Lung (tissue), 12 donors: ENCODE measurements around the gene SIL1. TPM values are rescaled to one million over a fixed set of nuclear protein-coding genes. Genes with fewer than 3 reads are reported as not detected.
A peak's percentile ranks its signal among the peaks of the same experiment; 100 is the strongest.
"Not testable (repeated sequence)": the region's sequence is repeated elsewhere in the genome, so short reads cannot be mapped to it uniquely, and the experiment has no call there.

ENCODE experiments used
- ATAC-seq: fragments of 200-7000 bp; cut with Tn5 transposase; one replicate; pipeline ENCODE4 v1.9.1; 2020; ENCODE audit warnings: moderate number of reproducible peaks; ENCODE audit not compliant: insufficient read depth, low FRiP score
- DNase-seq, 3 donors: peaks; one replicate each; pipeline ENCODE4 v3.0.0-alpha.2; 2013 to 2017
- H3K27ac ChIP-seq, 2 donors: one replicate each; pipeline ENCODE4 v1.5.1; 2013; ENCODE audit warnings: mild to moderate bottlenecking in 2 of 2, moderate library complexity in 2 of 2, control low read depth in 1 of 2, inconsistent platforms in 1 of 2, low read depth in 1 of 2, low read length in 1 of 2
- H3K27me3 ChIP-seq, 3 donors: one replicate each; pipeline ENCODE4 v1.5.1; 2013; ENCODE audit warnings: low read length in 2 of 3; ENCODE audit not compliant: control insufficient read depth in 3 of 3, insufficient read depth in 3 of 3
- H3K36me3 ChIP-seq, 4 donors: one replicate each; pipeline ENCODE4 v1.5.1; 2013; ENCODE audit warnings: low read length in 4 of 4, mild to moderate bottlenecking in 1 of 4, moderate library complexity in 1 of 4; ENCODE audit not compliant: control insufficient read depth in 4 of 4, insufficient read depth in 4 of 4
- H3K4me1 ChIP-seq, 5 donors: one replicate each; pipeline ENCODE4 v1.5.1; 2013; ENCODE audit warnings: low read length in 5 of 5, mild to moderate bottlenecking in 2 of 5, moderate library complexity in 1 of 5; ENCODE audit not compliant: control insufficient read depth in 5 of 5, insufficient read depth in 5 of 5
- H3K4me3 ChIP-seq: one replicate; pipeline ENCODE4 v1.5.1; 2013; ENCODE audit warnings: mild to moderate bottlenecking, control low read depth, moderate library complexity
- H3K9ac ChIP-seq, 2 donors: one replicate each; pipeline ENCODE4 v1.5.1; 2013; ENCODE audit warnings: low read length in 2 of 2, control low read depth in 1 of 2; ENCODE audit not compliant: insufficient read depth in 1 of 2
- H3K9me3 ChIP-seq, 4 donors: one replicate each; pipeline ENCODE4 v1.5.1; 2013; ENCODE audit warnings: low read length in 3 of 4, mild to moderate bottlenecking in 1 of 4, moderate library complexity in 1 of 4; ENCODE audit not compliant: control insufficient read depth in 4 of 4, insufficient read depth in 3 of 4
- WGBS, 2 donors: extraction: QIAGEN DNeasy Blood & Tissue Kit; methylation state at CpG; one replicate each; pipeline ENCODE4 v1.1.7; 2013; 5-methylcytosine and 5-hydroxymethylcytosine counted together
- polyA plus RNA-seq, 2 donors: library from polyadenylated mRNA; stranded (reverse); fragments of 200-250 nt; gene quantifications; one replicate each; pipeline ENCODE4 v1.2.1, GENCODE V29; 2013
- total RNA-seq, 2 donors: library from RNA; depleted of rRNA in 1 of 2; stranded (reverse); fragments of >200 nt in 1 of 2; gene quantifications; one replicate each; pipeline ENCODE4 v1.2.1, GENCODE V29; 2014 to 2021
- TF ChIP-seq, protein P1 (sequence below): IDR thresholded peaks from 2 replicates; pipeline ENCODE4 v1.5.1; 2012; ENCODE audit warnings: mild to moderate bottlenecking; ENCODE audit errors: control extremely low read depth, extremely low read depth
- donor health status: control.
- donor health status: control.
- donor health status: Bipolar disorder and iron deficiency.
- donor health status: healthy.
- donor health status: DM: yes; HTN: yes; CAD: no.

The SIL1 gene
- total and polyA plus RNA-seq, 4 donors = 38.5 to 109 (median 78.4) TPM

DNA sequence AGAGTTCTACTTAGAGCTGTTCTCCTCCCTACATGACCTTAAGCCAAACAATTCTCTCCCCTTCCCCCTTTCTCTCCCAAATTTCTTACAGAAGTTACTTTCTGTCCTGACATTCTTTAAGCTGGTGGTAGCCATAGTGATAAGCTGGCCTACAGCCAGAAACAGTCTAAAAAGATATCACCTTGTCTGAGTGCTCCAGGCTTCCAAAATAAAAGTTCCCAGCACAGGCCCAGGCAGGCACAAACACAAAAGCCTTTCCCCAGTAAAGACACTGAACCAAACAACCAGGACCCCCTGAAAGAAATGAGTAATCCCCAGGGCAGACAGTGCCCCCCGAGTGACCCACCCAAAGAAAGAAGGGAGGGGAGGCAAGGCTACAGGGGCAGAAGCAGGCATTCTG, 19.2 kb downstream of the SIL1 start:
- Histone ChIP-seq H3K4me3 (no peak overlapping the region), H3K27ac (peak overlapping the region; percentile 61 to 71)

DNA sequence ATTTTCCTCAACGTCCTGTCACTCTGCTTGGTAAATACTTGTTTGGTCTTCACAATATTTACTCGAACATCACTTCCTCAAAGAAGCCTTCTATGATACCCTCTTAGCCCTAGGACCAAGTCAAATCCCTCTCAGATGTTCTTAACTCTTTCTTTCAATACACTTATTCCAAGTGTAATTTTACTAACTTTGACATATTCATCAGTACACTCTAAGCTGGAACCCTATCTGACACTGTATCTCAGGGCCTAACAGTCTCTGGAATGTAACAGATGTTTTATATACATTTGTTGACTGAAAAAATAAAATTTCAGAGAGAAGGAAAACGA, 19.6 kb downstream of the SIL1 start:
- H3K4me3 ChIP-seq = no peak overlapping the region
- no peak for ATAC-seq
- 25 to 28% methylated on average over 3 of the region's 3 CpGs for WGBS, 2 donors
- peaks cover 20 to 40% (median 28%) of the 10 kb centered on the region in 5 donors for H3K4me1 ChIP-seq
- peak overlapping the region in 1 of 2 donors; percentile 51 for H3K9ac ChIP-seq
- no peaks in the 10 kb centered on the region for H3K36me3 ChIP-seq
- TF ChIP-seq, protein P1, sequence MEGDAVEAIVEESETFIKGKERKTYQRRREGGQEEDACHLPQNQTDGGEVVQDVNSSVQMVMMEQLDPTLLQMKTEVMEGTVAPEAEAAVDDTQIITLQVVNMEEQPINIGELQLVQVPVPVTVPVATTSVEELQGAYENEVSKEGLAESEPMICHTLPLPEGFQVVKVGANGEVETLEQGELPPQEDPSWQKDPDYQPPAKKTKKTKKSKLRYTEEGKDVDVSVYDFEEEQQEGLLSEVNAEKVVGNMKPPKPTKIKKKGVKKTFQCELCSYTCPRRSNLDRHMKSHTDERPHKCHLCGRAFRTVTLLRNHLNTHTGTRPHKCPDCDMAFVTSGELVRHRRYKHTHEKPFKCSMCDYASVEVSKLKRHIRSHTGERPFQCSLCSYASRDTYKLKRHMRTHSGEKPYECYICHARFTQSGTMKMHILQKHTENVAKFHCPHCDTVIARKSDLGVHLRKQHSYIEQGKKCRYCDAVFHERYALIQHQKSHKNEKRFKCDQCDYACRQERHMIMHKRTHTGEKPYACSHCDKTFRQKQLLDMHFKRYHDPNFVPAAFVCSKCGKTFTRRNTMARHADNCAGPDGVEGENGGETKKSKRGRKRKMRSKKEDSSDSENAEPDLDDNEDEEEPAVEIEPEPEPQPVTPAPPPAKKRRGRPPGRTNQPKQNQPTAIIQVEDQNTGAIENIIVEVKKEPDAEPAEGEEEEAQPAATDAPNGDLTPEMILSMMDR = no peak
- H3K9me3 ChIP-seq = no peaks in the 10 kb centered on the region
- no peaks in the 10 kb centered on the region for H3K27me3 ChIP-seq
- peak overlapping the region; percentile 71 to 81 for H3K27ac ChIP-seq
- no peak for DNase-seq

More for the DNA sequence above, 19.2 kb downstream of the SIL1 start:
- WGBS, 2 donors = 49 to 62% methylated on average over 1 of the region's 1 CpG
- peak overlapping the region in 1 of 2 donors; percentile 51 for H3K9ac ChIP-seq
- no peaks in the 10 kb centered on the region for H3K27me3 ChIP-seq
- no peaks in the 10 kb centered on the region for H3K9me3 ChIP-seq
- DNase-seq (peak; percentile 69 to 79 (median 77)), ATAC-seq (no peak)
- TF ChIP-seq, protein P1 = no peak
- H3K4me1 ChIP-seq = peaks cover 20 to 44% (median 28%) of the 10 kb centered on the region in 5 donors
- H3K36me3 ChIP-seq = no peaks in the 10 kb centered on the region

DNA sequence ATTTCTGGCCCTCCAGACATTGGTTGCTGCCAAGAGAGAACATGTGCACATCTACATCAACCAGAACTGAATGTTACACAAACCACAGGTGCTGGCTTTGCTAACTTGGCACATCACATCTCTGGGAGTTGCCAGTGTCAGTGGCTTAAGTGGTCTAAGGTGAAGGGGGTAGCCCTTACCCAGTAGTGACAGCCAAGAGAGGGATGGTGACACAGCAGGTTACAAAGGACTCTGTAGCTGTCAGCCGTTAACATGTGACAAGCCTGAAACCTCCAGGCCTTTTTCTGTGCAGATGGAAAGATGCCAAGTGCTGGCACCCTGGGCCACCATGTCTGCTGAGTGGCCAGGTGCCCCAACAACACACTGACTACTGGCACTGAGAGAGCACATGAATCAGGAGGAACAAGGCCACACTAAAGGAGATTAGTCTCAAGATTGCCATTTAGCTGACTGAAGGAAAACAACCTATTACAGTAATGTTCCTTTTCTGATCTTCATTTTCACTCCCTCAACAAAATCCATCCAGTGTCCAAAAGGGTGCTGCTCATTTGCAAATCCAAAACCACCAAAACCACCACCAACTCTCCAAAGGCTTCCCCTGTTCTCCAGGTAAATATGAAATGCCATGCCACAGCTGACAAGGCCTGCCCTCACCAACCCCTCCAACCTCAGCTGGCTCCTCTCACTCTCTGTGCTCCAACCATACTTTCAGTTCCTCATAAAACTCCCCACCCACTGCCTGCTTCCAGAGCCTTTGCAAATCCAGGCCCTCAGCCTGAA, 20.2 kb downstream of the SIL1 start:
- 23 to 50% methylated on average over 1 of the region's 1 CpG for WGBS, 2 donors

DNA sequence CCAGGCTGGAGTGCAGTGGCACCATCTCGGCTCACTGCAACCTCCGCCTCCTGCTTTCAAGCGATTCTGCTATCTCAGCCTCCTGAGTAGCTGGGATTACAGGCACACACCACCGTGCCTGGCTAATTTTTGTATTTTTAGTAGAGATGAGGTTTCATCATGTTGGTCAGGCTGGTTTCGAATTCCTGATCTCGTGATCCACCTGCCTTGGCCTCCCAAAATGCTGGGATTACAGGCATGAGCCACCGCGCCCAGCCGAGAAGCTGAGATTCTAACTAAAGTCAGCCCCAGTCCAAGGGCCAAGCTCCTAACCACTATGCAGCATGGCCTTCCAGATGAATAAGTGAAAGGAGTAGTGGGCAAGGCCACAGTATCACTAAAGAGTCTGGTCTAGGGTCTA, 20.9 kb downstream of the SIL1 start:
- H3K4me3 ChIP-seq, H3K9ac ChIP-seq, H3K9me3 ChIP-seq, DNase-seq, H3K27me3 ChIP-seq, H3K36me3 ChIP-seq, ATAC-seq: not testable (repeated sequence)
- peaks cover 20 to 33% (median 28%) of the 10 kb centered on the region in 5 donors for H3K4me1 ChIP-seq
- 96 to 97% methylated on average over 9 of the region's 9 CpGs for WGBS, 2 donors
- H3K27ac ChIP-seq = peak overlapping the region in 1 of 2 donors; percentile 54

More for the DNA sequence above, 20.2 kb downstream of the SIL1 start:
- H3K27ac ChIP-seq = peak overlapping the region; percentile 71 to 81
- H3K27me3 ChIP-seq = no peaks in the 10 kb centered on the region
- H3K9me3 ChIP-seq = no peaks in the 10 kb centered on the region
- H3K4me1 ChIP-seq = peaks cover 20 to 39% (median 28%) of the 10 kb centered on the region in 5 donors
- H3K36me3 ChIP-seq = no peaks in the 10 kb centered on the region
- TF ChIP-seq, protein P1 = no peak
- H3K4me3 ChIP-seq = no peak overlapping the region
- H3K9ac ChIP-seq = peak overlapping the region in 1 of 2 donors; percentile 51
- no peak for ATAC-seq
- DNase-seq = peak in 1 of 3 donors; percentile 43

DNA sequence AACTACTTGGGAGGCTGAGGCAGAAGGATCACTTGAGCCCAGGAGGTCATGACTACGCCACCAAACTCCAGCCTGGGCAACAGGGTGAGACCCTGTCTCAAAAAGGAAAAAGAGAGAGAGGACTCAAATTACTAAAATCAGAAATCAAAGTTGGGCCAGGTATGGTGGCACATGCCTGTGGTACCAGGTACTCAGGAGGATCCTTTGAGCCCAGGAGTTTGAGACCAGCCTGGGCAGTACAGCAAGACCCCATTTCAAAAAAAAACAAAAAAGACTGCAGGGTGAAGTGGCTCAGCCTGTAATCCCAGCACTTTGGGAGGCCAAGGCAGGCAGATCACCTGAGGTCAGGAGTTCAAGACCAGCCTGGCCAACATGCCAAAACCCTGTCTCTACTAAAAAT, 23.8 kb downstream of the SIL1 start:
- not testable (repeated sequence) for H3K27ac ChIP-seq, H3K9ac ChIP-seq, H3K36me3 ChIP-seq, DNase-seq, H3K27me3 ChIP-seq, H3K4me3 ChIP-seq, H3K9me3 ChIP-seq, ATAC-seq
- 97 to 100% methylated on average over 1 of the region's 1 CpG for WGBS, 2 donors
- H3K4me1 ChIP-seq = peaks cover 12 to 16% (median 16%) of the 10 kb centered on the region in 5 donors
